SK-N-SH (cell line): Measurements from ENCODE around the gene ZNF785. TPM values are rescaled to one million over a fixed set of nuclear protein-coding genes. Genes with fewer than 3 reads are reported as not detected.

Experiments
- CTCF ChIA-PET: fragments of 300-600, 350-600 bp; formaldehyde crosslinking; extraction: SDS; loops from one replicate; lab custom pipeline; 2021; lab: Yijun Ruan, JAX
- POLR2A ChIA-PET: fragments of 350-600 bp; sonication (Branson Sonifier 250); formaldehyde crosslinking; extraction: SDS; loops from one replicate; lab custom pipeline; 2020; ENCODE audit warnings: antibody characterized with exemption, inconsistent platforms; lab: Yijun Ruan, JAX
- DNase-seq: peaks from one replicate; pipeline ENCODE4 v3.0.0; 2012
- H2AFZ ChIP-seq: fragments of 200-600 bp; sonication (generic); 2 replicates; pipeline ENCODE4 v1.8.1; 2016; ENCODE audit warnings: antibody characterized with exemption, mild to moderate bottlenecking, low read depth
- H3F3A ChIP-seq: fragments of 200-600 bp; sonication (generic); replicated peaks from 2 replicates; pipeline ENCODE3; 2016; ENCODE audit warnings: antibody characterized with exemption, mild to moderate bottlenecking; ENCODE audit not compliant: insufficient read depth
- H3K27ac ChIP-seq, 2 experiments: fragments of 200-500 bp in 1 of 2; fragments of 200-600 bp in 1 of 2; sonication (Bioruptor generic) in 1 of 2; sonication (generic), shearing (Covaris generic) in 1 of 2; 2 replicates each; pipeline versions ENCODE4 v1.5.1 to v1.6.1; 2014 to 2016; ENCODE audit warnings: low read depth in 2 of 2, inconsistent platforms in 1 of 2, low read length in 1 of 2, mild to moderate bottlenecking in 1 of 2, mixed read lengths in 1 of 2
- H3K27me3 ChIP-seq: fragments of 200-600 bp; sonication (generic), shearing (Covaris generic); 2 replicates; pipeline ENCODE4 v1.6.1; 2016; ENCODE audit warnings: mixed run types; ENCODE audit not compliant: insufficient read depth
- H3K36me3 ChIP-seq, 2 experiments: fragments of 200-500 bp in 1 of 2; fragments of 200-600 bp in 1 of 2; sonication (Bioruptor generic) in 1 of 2; sonication (generic) in 1 of 2; replicated peaks in 1 of 2; 2 replicates each; pipeline versions ENCODE3 to v1.5.1; 2014 to 2016; ENCODE audit warnings: low read length in 1 of 2, mild to moderate bottlenecking in 1 of 2; ENCODE audit not compliant: insufficient read depth in 2 of 2, control insufficient read depth in 1 of 2
- H3K4me1 ChIP-seq, 2 experiments: fragments of 200-500 bp in 1 of 2; fragments of 200-600 bp in 1 of 2; sonication (Bioruptor generic) in 1 of 2; sonication (generic), shearing (Covaris generic) in 1 of 2; 2 replicates each; pipeline versions ENCODE4 v1.5.1 to v1.6.1; 2014 to 2016; ENCODE audit warnings: low read depth in 1 of 2, low read length in 1 of 2, mixed run types in 1 of 2; ENCODE audit not compliant: insufficient read depth in 2 of 2, control insufficient read depth in 1 of 2
- H3K4me2 ChIP-seq: fragments of 200-600 bp; sonication (generic), shearing (Covaris generic); 2 replicates; pipeline ENCODE4 v1.6.1; 2017; ENCODE audit warnings: mixed run types
- H3K4me3 ChIP-seq, 2 experiments: fragments of 200-500 bp in 1 of 2; fragments of 200-600 bp in 1 of 2; sonication (Bioruptor generic) in 1 of 2; sonication (generic), shearing (Covaris generic) in 1 of 2; 2 replicates each; pipeline versions ENCODE4 v1.5.1 to v1.8.1; 2014 to 2016; ENCODE audit warnings: low read depth in 2 of 2, inconsistent platforms in 1 of 2, low read length in 1 of 2, mild to moderate bottlenecking in 1 of 2, mixed read lengths in 1 of 2, moderate library complexity in 1 of 2
- H3K79me2 ChIP-seq: fragments of 200-600 bp; sonication (generic); 2 replicates; pipeline ENCODE4 v1.8.1; 2017; ENCODE audit warnings: mild to moderate bottlenecking; ENCODE audit not compliant: insufficient read depth
- H3K9ac ChIP-seq: fragments of 200-600 bp; sonication (generic); 2 replicates; pipeline ENCODE4 v1.6.1; 2017; ENCODE audit warnings: mixed run types
- H3K9me2 ChIP-seq: fragments of 200-600 bp; sonication (generic); 2 replicates; pipeline ENCODE4 v1.6.1; 2017; ENCODE audit warnings: mixed run types
- H3K9me3 ChIP-seq: fragments of 200-600 bp; sonication (generic); 2 replicates; pipeline ENCODE4 v1.6.1; 2017; ENCODE audit warnings: mixed run types, mild to moderate bottlenecking, moderate library complexity
- H4K20me1 ChIP-seq: fragments of 200-600 bp; sonication (generic); 2 replicates; pipeline ENCODE4 v1.6.1; 2017; ENCODE audit warnings: mild to moderate bottlenecking, mixed run types; ENCODE audit not compliant: insufficient read depth
- CHD2 ChIP-seq: fragments of 150-350 bp; IDR thresholded peaks from 2 replicates; pipeline ENCODE4 v1.6.1; 2018; ENCODE audit warnings: low read length; ENCODE audit not compliant: partially characterized antibody
- ELF1 ChIP-seq: IDR thresholded peaks from 2 replicates; pipeline ENCODE4 v1.4.0; 2012
- FOSL2 ChIP-seq: IDR thresholded peaks from 2 replicates; pipeline ENCODE4 v1.4.0; 2012; ENCODE audit warnings: low read depth, mild to moderate bottlenecking, moderate library complexity, borderline replicate concordance
- FOXJ3 ChIP-seq: sonication (generic); formaldehyde crosslinking; IDR thresholded peaks from 2 replicates; pipeline ENCODE4 v1.5.1; 2020; ENCODE audit warnings: mild to moderate bottlenecking, missing genetic modification reagents
- FOXM1 ChIP-seq: IDR thresholded peaks from 2 replicates; pipeline ENCODE4 v1.4.0; 2012; ENCODE audit warnings: low read depth, mild to moderate bottlenecking
- GABPA ChIP-seq: IDR thresholded peaks from 2 replicates; pipeline ENCODE4 v1.4.0; 2012; ENCODE audit warnings: low read depth, mild to moderate bottlenecking
- JUND ChIP-seq: IDR thresholded peaks from 2 replicates; pipeline ENCODE4 v1.4.0; 2012
- NRF1 ChIP-seq: IDR thresholded peaks from 2 replicates; pipeline ENCODE4 v1.6.1; 2012; ENCODE audit warnings: low read depth, mild to moderate bottlenecking, low read length
- POLR2AphosphoS5 ChIP-seq: IDR thresholded peaks from 2 replicates; pipeline ENCODE4 v1.6.1; 2012; ENCODE audit warnings: low read depth, low read length
- RCOR1 ChIP-seq: fragments of 150-350 bp; IDR thresholded peaks from 2 replicates; pipeline ENCODE4 v1.6.1; 2017; ENCODE audit warnings: antibody characterized with exemption, low read length
- SMC3 ChIP-seq: IDR thresholded peaks from 2 replicates; pipeline ENCODE4 v1.6.1; 2012; ENCODE audit warnings: low read depth, low read length, improper control_type of control experiment
- TAF1 ChIP-seq: IDR thresholded peaks from 2 replicates; pipeline ENCODE4 v1.6.1; 2012; ENCODE audit warnings: low read depth, mild to moderate bottlenecking, low read length, moderate library complexity, borderline replicate concordance
- TEAD4 ChIP-seq: IDR thresholded peaks from 2 replicates; pipeline ENCODE4 v1.4.0; 2012; ENCODE audit warnings: mild to moderate bottlenecking, borderline replicate concordance; ENCODE audit not compliant: insufficient read depth
- YY1 ChIP-seq: IDR thresholded peaks from 2 replicates; pipeline ENCODE4 v1.4.0; 2012; ENCODE audit warnings: low read depth, mild to moderate bottlenecking
- WGBS: methylation state at CpG from one replicate; pipeline ENCODE4 v1.1.6; 2017; ENCODE audit warnings: low lambda C conversion rate; 5-methylcytosine and 5-hydroxymethylcytosine counted together
- polyA plus RNA-seq, 3 experiments: library from polyadenylated mRNA; depleted of rRNA; stranded (reverse); fragments of >200 nt; gene quantifications; 2 replicates each; pipeline ENCODE4 v1.2.3, GENCODE V29; 2012
- TF ChIP-seq, protein P1 (sequence below): fragments of 200-600 bp; sonication (generic); IDR thresholded peaks from 2 replicates; pipeline ENCODE4 v1.6.1; 2017; ENCODE audit warnings: antibody characterized with exemption, mild to moderate bottlenecking, moderate library complexity

The ZNF785 gene
- polyA plus RNA-seq, 1 of the 3 experiments (the other 2 are of a cell fraction): 8.8 TPM

DNA sequence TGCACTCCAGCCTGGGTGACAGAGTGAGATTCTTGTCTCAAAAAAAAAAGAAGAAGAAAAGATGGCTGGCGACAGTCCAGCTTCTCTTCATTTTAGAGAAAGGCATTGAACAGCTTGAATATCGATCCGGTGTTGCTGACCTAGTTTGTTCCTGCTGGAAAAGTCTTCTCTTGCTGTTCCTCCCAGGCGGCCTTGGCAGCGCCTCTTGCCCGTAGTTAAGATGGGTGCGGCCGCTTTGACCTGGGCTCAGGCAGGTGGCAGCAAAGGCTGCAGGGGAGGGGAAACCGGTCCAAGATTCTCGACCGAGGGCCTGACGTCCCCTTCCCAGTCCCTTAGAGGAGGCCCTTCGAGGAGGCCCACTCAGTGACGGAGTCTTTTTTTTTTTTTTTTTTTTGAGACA lies 23.5 kb downstream of the ZNF785 start:
- Histone ChIP-seq H3K9ac (no peak overlapping the region), H3K9me2 (no peaks in the 10 kb centered on the region), H3K27ac (no peak overlapping the region), H2AFZ (no peak overlapping the region), H3K36me3 (no peaks in the 10 kb centered on the region), H3F3A (peaks cover 9% of the 10 kb centered on the region), H3K9me3 (no peaks in the 10 kb centered on the region), H3K4me3 (no peak overlapping the region), H4K20me1 (no peaks in the 10 kb centered on the region), H3K27me3 (no peaks in the 10 kb centered on the region), H3K4me1 (peaks cover 0 to 3% of the 10 kb centered on the region in 2 experiments; a peak in 1 of 4 replicates), H3K79me2 (peaks cover 8% of the 10 kb centered on the region), H3K4me2 (no peak overlapping the region)
- WGBS: 96% methylated on average over 14 of the region's 14 CpGs
- no peak for TF ChIP-seq FOXM1
- TF ChIP-seq POLR2AphosphoS5: no peak
- TF ChIP-seq ELF1: no peak
- no peak for TF ChIP-seq TAF1
- TF ChIP-seq, protein P1, sequence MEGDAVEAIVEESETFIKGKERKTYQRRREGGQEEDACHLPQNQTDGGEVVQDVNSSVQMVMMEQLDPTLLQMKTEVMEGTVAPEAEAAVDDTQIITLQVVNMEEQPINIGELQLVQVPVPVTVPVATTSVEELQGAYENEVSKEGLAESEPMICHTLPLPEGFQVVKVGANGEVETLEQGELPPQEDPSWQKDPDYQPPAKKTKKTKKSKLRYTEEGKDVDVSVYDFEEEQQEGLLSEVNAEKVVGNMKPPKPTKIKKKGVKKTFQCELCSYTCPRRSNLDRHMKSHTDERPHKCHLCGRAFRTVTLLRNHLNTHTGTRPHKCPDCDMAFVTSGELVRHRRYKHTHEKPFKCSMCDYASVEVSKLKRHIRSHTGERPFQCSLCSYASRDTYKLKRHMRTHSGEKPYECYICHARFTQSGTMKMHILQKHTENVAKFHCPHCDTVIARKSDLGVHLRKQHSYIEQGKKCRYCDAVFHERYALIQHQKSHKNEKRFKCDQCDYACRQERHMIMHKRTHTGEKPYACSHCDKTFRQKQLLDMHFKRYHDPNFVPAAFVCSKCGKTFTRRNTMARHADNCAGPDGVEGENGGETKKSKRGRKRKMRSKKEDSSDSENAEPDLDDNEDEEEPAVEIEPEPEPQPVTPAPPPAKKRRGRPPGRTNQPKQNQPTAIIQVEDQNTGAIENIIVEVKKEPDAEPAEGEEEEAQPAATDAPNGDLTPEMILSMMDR: no peak
- DNase-seq: no peak
- CTCF ChIA-PET: interaction anchor here (0.8 kb wide), 1 partner anchor 30 kb away, joined by 3 read pairs; no protein-coding TSS in a partner anchor
- POLR2A ChIA-PET: interaction anchor here (0.6 to 1.8 kb wide), 2 partner anchors 10 to 26 kb away, joined by 3 to 8 read pairs; partner anchors contain the start of gene ZNF688

DNA sequence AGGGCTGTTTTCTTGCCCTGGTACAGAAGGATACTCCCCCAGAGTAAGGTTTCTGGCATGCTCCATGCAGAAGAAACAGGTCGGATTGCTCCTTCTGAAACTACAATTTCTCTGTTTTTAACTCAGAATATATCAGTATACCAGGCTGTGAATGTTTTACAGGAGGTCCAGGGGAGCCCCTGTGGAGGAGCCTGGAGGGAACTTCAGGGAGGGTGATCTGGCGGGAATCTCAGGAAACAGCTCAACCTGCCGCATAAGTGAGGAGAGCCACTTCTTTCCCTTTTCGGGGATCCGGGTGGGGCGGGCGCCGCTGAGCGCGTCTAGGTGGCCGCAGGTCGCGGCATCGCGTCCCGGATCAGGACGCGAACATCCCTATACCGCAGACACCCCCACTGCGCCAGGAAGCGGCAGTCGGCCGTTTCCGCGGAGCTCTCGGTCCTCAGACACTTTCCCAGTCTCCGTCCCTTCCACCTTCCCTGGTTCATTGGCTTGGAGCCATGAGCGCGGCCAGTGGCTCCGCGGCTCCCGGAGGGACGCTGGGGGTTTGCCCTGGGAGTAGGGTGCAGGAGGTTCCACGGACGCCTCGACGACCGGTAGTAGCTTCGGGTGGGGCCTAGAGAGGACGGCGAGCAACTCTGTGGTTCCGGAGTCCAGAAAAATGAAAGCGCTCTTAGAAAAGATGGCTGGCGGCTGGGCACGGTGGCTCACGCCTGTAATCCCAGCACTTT lies 24.2 kb downstream of the ZNF785 start:
- Histone ChIP-seq H3K79me2 (peaks cover 16% of the 10 kb centered on the region), H3K27ac (no peak overlapping the region), H3K4me1 (peaks cover 0 to 3% of the 10 kb centered on the region in 2 experiments; a peak in 1 of 4 replicates), H3K9me3 (no peaks in the 10 kb centered on the region), H3K4me3 (no peak overlapping the region), H3K9ac (no peak overlapping the region), H3K9me2 (no peaks in the 10 kb centered on the region), H3K4me2 (no peak overlapping the region), H3K36me3 (no peaks in the 10 kb centered on the region), H3K27me3 (no peaks in the 10 kb centered on the region), H4K20me1 (no peaks in the 10 kb centered on the region), H2AFZ (no peak overlapping the region), H3F3A (peaks cover 9% of the 10 kb centered on the region)
- POLR2A ChIA-PET: interaction anchor here (1.8 kb wide), 1 partner anchor 10 kb away, joined by 8 read pairs; the partner anchor contains the start of gene ZNF688
- no peak for DNase-seq
- TF ChIP-seq YY1 (no peak), FOXM1 (no peak), NRF1 (no peak), TEAD4 (no peak), FOSL2 (no peak), SMC3 (no peak), CHD2 (no peak), FOXJ3 (no peak), GABPA (no peak), TAF1 (no peak), RCOR1 (no peak), JUND (no peak)
- TF ChIP-seq, protein P1: no peak
- CTCF ChIA-PET: interaction anchor here (0.8 kb wide), 1 partner anchor 29 kb away, joined by 3 read pairs; no protein-coding TSS in a partner anchor
- WGBS: 89% methylated on average over 46 of the region's 46 CpGs
